Esophagus squamous epithelium (tissue), 4 donors: Measurements from ENCODE around the gene TRMT2A.
A peak's percentile ranks its signal among the peaks of the same experiment; 100 is the strongest.

Experiments
- POLR2A ChIP-seq, 4 donors: fragments of 450-650 bp; IDR thresholded peaks; one replicate each; pipeline ENCODE4 v1.6.1; 2017; ENCODE audit warnings: antibody characterized with exemption in 4 of 4, mild to moderate bottlenecking in 4 of 4, moderate library complexity in 3 of 4
- TF ChIP-seq, protein P1 (sequence below), 6 experiments: fragments of 450-650 bp in 4 of 6; fragments of 200-600 bp in 2 of 6; sonication (generic) in 2 of 6; IDR thresholded peaks; one replicate each; pipeline ENCODE4 v1.5.1; 2016 to 2019; ENCODE audit warnings: antibody characterized with exemption in 6 of 6, mild to moderate bottlenecking in 4 of 6, moderate library complexity in 4 of 6

GRCh38 chr22:20130731-20131596 is 13.9 kb upstream of the TRMT2A start:
- TF ChIP-seq, protein P1, sequence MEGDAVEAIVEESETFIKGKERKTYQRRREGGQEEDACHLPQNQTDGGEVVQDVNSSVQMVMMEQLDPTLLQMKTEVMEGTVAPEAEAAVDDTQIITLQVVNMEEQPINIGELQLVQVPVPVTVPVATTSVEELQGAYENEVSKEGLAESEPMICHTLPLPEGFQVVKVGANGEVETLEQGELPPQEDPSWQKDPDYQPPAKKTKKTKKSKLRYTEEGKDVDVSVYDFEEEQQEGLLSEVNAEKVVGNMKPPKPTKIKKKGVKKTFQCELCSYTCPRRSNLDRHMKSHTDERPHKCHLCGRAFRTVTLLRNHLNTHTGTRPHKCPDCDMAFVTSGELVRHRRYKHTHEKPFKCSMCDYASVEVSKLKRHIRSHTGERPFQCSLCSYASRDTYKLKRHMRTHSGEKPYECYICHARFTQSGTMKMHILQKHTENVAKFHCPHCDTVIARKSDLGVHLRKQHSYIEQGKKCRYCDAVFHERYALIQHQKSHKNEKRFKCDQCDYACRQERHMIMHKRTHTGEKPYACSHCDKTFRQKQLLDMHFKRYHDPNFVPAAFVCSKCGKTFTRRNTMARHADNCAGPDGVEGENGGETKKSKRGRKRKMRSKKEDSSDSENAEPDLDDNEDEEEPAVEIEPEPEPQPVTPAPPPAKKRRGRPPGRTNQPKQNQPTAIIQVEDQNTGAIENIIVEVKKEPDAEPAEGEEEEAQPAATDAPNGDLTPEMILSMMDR (IDR thresholded peaks at IDR 0.05) = no peak
- peak in 1 of 4 donors; percentile 21 for TF ChIP-seq POLR2A (IDR thresholded peaks at IDR 0.05)
